K562 (cell line): ENCODE results near the gene BRPF1. TPM values are rescaled to one million over a fixed set of nuclear protein-coding genes. Genes with fewer than 3 reads are reported as not detected.

Experiments
- ATAC-seq: fragments of 200-7000 bp; cut with Tn5 transposase; 3 replicates; pipeline ENCODE4 v1.9.1; 2020; ENCODE audit warnings: moderate library complexity
- BruUV-seq: library from RNA; stranded (reverse); fragments of 400-500 nt; replicated peaks from 2 replicates; lab custom pipeline; 2021; lab: Mats Ljungman, UMichigan
- CTCF ChIA-PET: fragments of 300-600 bp; formaldehyde crosslinking; extraction: SDS; loops from one replicate; lab custom pipeline; 2021; ENCODE audit warnings: low intra/inter-chr PET ratio; lab: Yijun Ruan, JAX
- POLR2A ChIA-PET: fragments of 300-600, 350-650 bp; sonication (Branson Sonifier 250); formaldehyde crosslinking; extraction: SDS; loops from one replicate; lab custom pipeline; 2021; ENCODE audit warnings: antibody characterized with exemption, inconsistent platforms; lab: Yijun Ruan, JAX
- DNase-seq, 4 experiments: peaks; one replicate each; pipeline versions ENCODE4 v3.0.0 to v3.0.0-alpha.2; 2011 to 2018; ENCODE audit warnings: low spot score in 3 of 4, mixed read lengths in 3 of 4; ENCODE audit errors: extremely low read depth in 1 of 4
- FAIRE-seq: peaks from 2 replicates; lab custom pipeline; 2011; peaks lifted over from hg19 to GRCh38; lab: Jason Lieb, UNC
- H2AFZ ChIP-seq: 2 replicates; pipeline ENCODE4 v1.6.0; 2011; ENCODE audit warnings: low read depth, low read length, control low read depth, inconsistent platforms
- H3K27ac ChIP-seq: fragments of 200-600 bp; 3 replicates; pipeline ENCODE4 v1.8.0; 2011; ENCODE audit warnings: low read depth, mild to moderate bottlenecking, control low read depth, inconsistent platforms, low read length, moderate library complexity, mixed read lengths; ENCODE audit errors: extremely low read depth
- H3K27me3 ChIP-seq, 2 experiments: fragments of 300-600 bp in 1 of 2; 2 replicates in 1 of 2; 3 replicates in 1 of 2; pipeline versions ENCODE4 v1.6.0 to v1.8.0; 2011; ENCODE audit warnings: inconsistent platforms in 2 of 2, low read length in 2 of 2, mild to moderate bottlenecking in 1 of 2, mixed read lengths in 1 of 2, moderate library complexity in 1 of 2; ENCODE audit not compliant: control insufficient read depth in 2 of 2, insufficient read depth in 2 of 2
- H3K36me3 ChIP-seq: fragments of 300-600 bp; 3 replicates; pipeline ENCODE4 v1.8.0; 2011; ENCODE audit warnings: mild to moderate bottlenecking, low read length, inconsistent platforms; ENCODE audit not compliant: control insufficient read depth, insufficient read depth
- H3K4me1 ChIP-seq, 2 experiments: fragments of 200-600 bp in 1 of 2; replicated peaks in 1 of 2; 2 replicates in 1 of 2; 3 replicates in 1 of 2; pipeline versions ENCODE4 v1.5.1 to v1.8.0; 2011; ENCODE audit warnings: inconsistent platforms in 2 of 2, low read length in 2 of 2, mild to moderate bottlenecking in 1 of 2, mixed read lengths in 1 of 2, moderate library complexity in 1 of 2; ENCODE audit not compliant: control insufficient read depth in 2 of 2, insufficient read depth in 2 of 2
- H3K4me2 ChIP-seq: 2 replicates; pipeline ENCODE4 v1.6.1; 2011; ENCODE audit warnings: low read length, control low read depth, inconsistent platforms, mixed read lengths; ENCODE audit not compliant: insufficient read depth
- H3K4me3 ChIP-seq: fragments of 200-600 bp; sonication (generic), shearing (Covaris generic); 2 replicates; pipeline ENCODE4 v1.5.1; 2016; ENCODE audit warnings: control low read depth, inconsistent platforms
- H3K79me2 ChIP-seq: fragments of 200-600 bp; 3 replicates; pipeline ENCODE4 v1.8.0; 2011; ENCODE audit warnings: low read length, inconsistent platforms; ENCODE audit not compliant: control insufficient read depth, insufficient read depth
- H3K9ac ChIP-seq, 2 experiments: 2 replicates each; pipeline versions ENCODE4 v1.6.0 to v1.6.1; 2011; ENCODE audit warnings: low read depth in 2 of 2, low read length in 2 of 2, control low read depth in 1 of 2, inconsistent platforms in 1 of 2, mild to moderate bottlenecking in 1 of 2, mixed read lengths in 1 of 2; ENCODE audit not compliant: insufficient read depth in 1 of 2
- H3K9me1 ChIP-seq: one replicate; pipeline ENCODE4 v1.6.0; 2011; ENCODE audit warnings: inconsistent platforms, mild to moderate bottlenecking, low read length, moderate library complexity; ENCODE audit not compliant: control insufficient read depth, insufficient read depth
- H3K9me3 ChIP-seq: replicated peaks from 2 replicates; pipeline ENCODE4 v1.5.1; 2011; ENCODE audit warnings: low read depth, low read length, inconsistent platforms; ENCODE audit not compliant: control insufficient read depth, insufficient read depth
- H4K20me1 ChIP-seq: replicated peaks from 2 replicates; pipeline ENCODE4 v1.6.1; 2011; ENCODE audit warnings: low read length, inconsistent platforms, mixed read lengths; ENCODE audit not compliant: control insufficient read depth, insufficient read depth
- POLR2G ChIP-seq: fragments of 200-400 bp; formaldehyde crosslinking; IDR thresholded peaks from 2 replicates; pipeline ENCODE4 v1.6.1; 2017; ENCODE audit warnings: low read depth, mild to moderate bottlenecking, antibody characterized with exemption, low read length, moderate library complexity
- WGBS: fragments of 100-300 bp; shearing (Covaris generic); methylation state at CpG from one replicate; pipeline ENCODE4 v1.1.6; 2016; ENCODE audit warnings: low coverage, mixed read lengths; ENCODE audit not compliant: insufficient coverage; ENCODE audit errors: missing lambda C conversion rate; 5-methylcytosine and 5-hydroxymethylcytosine counted together
- in situ Hi-C: fragments of 300-500 bp; cut with MboI; formaldehyde crosslinking; loops from 4 replicates; pipeline ENCODE4 v1.15.0; 2018; ENCODE audit warnings: inconsistent platforms, mixed read lengths
- intact Hi-C: fragments of 100-400 bp; cut with micrococcal nuclease; formaldehyde crosslinking; loops from 2 replicates; pipeline ENCODE4 v1.14.2; 2022
- polyA plus RNA-seq, 8 experiments: library from polyadenylated mRNA; depleted of rRNA in 4 of 8; stranded (reverse) in 5 of 8; unstranded in 3 of 8; fragments of >200 nt; fragmentation: Nextera tagmentation in 2 of 8; fragmentation: Illumina TruSeq in 1 of 8; extraction: Ambion mirVana in 2 of 8; extraction: Trizol in 1 of 8; gene quantifications; 2 replicates each; pipeline versions ENCODE4 v1.2.1 to v1.2.3, GENCODE V29; 2011 to 2014; ENCODE audit warnings: inconsistent platforms in 1 of 8, missing spikeins in 1 of 8
- total RNA-seq, 7 experiments: library from RNA; depleted of rRNA in 6 of 7; stranded (reverse); fragments of >200 nt in 6 of 7; fragmentation: Illumina TruSeq in 2 of 7; extraction: Trizol in 2 of 7; gene quantifications; 2 replicates each; pipeline versions ENCODE4 v1.2.1 to v1.2.3, GENCODE V29; 2011 to 2021; ENCODE audit warnings: low replicate concordance in 1 of 7
- TF ChIP-seq, protein P1 (sequence below): fragments of 450-650 bp; IDR thresholded peaks from 2 replicates; pipeline ENCODE4 v1.7.0; 2016; ENCODE audit warnings: borderline replicate concordance
- TF ChIP-seq, protein P2 (sequence below): fragments of 250-450 bp; sonication (Bioruptor Pico); IDR thresholded peaks from 2 replicates; pipeline ENCODE4 v1.4.0; 2020; ENCODE audit warnings: borderline replicate concordance

Gene BRPF1
- total and polyA plus RNA-seq, 9 of the 15 experiments (the other 6 are each of a cell fraction or from before 2014, with no cell fraction given), result 1.1 to 40.2 (median 23.5) TPM

DNA sequence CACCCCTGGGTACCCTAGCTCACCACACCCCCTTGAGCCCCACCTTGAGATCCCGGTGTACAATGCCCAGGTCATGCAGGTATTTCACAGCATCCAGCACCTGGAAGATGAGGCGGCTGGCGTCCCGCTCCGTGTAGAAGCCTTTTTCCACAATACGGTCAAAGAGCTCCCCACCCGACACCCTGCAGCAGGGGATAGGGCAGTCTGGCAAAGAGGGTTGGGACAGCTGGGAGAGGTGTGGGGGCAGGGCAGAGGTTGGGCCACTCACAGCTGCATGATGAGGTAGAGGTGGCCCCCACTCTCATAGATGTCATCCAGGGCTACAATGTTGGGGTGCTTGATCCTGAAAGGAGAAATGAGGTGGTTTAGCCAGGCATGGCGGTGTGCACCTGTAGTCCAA lies 31.3 kb downstream of the BRPF1 start:
- POLR2A ChIA-PET, result interaction anchor here (0.6 to 2.2 kb wide), 5 partner anchors 9 to 30 kb away, joined by 3 to 11 read pairs (median 4); partner anchors contain the start of gene OGG1

More for the DNA sequence above, 31.3 kb downstream of the BRPF1 start:
- Histone ChIP-seq H3K79me2 (no peaks in the 10 kb centered on the region), H3K4me3 (no peak overlapping the region), H3K9me1 (no peaks in the 10 kb centered on the region), H3K9me3 (no peaks in the 10 kb centered on the region; the same call in 1 of the 2 replicates), H3K9ac (peak overlapping the region in 1 of 2 experiments; percentile 43; a peak in 1 of 4 replicates), H4K20me1 (no peaks in the 10 kb centered on the region), H3K4me1 (peaks cover 0 to 4% of the 10 kb centered on the region in 2 experiments; a peak in 2 of 5 replicates), H3K4me2 (no peak overlapping the region), H3K27ac (no peak overlapping the region), H3K36me3 (peaks cover 10% of the 10 kb centered on the region; the same call in 1 of the 3 replicates), H3K27me3 (no peaks in the 10 kb centered on the region), H2AFZ (no peak overlapping the region)
- BruUV-seq, result no TSS peak
- WGBS, result 73% methylated on average over 8 of the region's 8 CpGs
- intact Hi-C loops (no loop called here), in situ Hi-C loops (no loop called here)
- ATAC-seq (no peak; the same call in 2 of the 3 replicates), FAIRE-seq (no peak), DNase-seq (no peak)
- CTCF ChIA-PET, result no interaction called here
- TF ChIP-seq, protein P1, sequence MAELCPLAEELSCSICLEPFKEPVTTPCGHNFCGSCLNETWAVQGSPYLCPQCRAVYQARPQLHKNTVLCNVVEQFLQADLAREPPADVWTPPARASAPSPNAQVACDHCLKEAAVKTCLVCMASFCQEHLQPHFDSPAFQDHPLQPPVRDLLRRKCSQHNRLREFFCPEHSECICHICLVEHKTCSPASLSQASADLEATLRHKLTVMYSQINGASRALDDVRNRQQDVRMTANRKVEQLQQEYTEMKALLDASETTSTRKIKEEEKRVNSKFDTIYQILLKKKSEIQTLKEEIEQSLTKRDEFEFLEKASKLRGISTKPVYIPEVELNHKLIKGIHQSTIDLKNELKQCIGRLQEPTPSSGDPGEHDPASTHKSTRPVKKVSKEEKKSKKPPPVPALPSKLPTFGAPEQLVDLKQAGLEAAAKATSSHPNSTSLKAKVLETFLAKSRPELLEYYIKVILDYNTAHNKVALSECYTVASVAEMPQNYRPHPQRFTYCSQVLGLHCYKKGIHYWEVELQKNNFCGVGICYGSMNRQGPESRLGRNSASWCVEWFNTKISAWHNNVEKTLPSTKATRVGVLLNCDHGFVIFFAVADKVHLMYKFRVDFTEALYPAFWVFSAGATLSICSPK, result no peak
- TF ChIP-seq, protein P2, sequence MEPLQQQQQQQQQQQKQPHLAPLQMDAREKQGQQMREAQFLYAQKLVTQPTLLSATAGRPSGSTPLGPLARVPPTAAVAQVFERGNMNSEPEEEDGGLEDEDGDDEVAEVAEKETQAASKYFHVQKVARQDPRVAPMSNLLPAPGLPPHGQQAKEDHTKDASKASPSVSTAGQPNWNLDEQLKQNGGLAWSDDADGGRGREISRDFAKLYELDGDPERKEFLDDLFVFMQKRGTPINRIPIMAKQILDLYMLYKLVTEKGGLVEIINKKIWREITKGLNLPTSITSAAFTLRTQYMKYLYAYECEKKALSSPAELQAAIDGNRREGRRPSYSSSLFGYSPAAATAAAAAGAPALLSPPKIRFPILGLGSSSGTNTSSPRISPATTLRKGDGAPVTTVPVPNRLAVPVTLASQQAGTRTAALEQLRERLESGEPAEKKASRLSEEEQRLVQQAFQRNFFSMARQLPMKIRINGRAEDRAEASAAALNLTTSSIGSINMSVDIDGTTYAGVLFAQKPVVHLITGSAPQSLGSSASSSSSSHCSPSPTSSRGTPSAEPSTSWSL (CRISPR knock-in tag), result no peak
- TF ChIP-seq POLR2G, result peak; percentile 50; the same call in 1 of the 2 replicates
